HEK293 (cell line): ENCODE data around the gene SIRT1.

ENCODE experiments used
- EGR2 ChIP-seq: fragments of 450-650 bp; formaldehyde crosslinking; IDR thresholded peaks from 2 replicates; pipeline ENCODE4 v1.5.1; 2016; ENCODE audit warnings: low read depth, missing biosample characterization, missing genetic modification characterization
- GLI4 ChIP-seq: fragments of 450-650 bp; formaldehyde crosslinking; IDR thresholded peaks from 2 replicates; pipeline ENCODE4 v1.5.1; 2016; ENCODE audit warnings: missing biosample characterization, missing genetic modification characterization
- GLIS2 ChIP-seq: fragments of 450-650 bp; formaldehyde crosslinking; IDR thresholded peaks from 2 replicates; pipeline ENCODE4 v1.5.1; 2016; ENCODE audit warnings: missing biosample characterization, missing genetic modification characterization
- KLF1 ChIP-seq: fragments of 450-650 bp; formaldehyde crosslinking; IDR thresholded peaks from 2 replicates; pipeline ENCODE4 v1.5.1; 2016; ENCODE audit warnings: missing biosample characterization, missing genetic modification characterization
- KLF7 ChIP-seq: fragments of 450-650 bp; formaldehyde crosslinking; IDR thresholded peaks from 2 replicates; pipeline ENCODE4 v1.5.1; 2016; ENCODE audit warnings: missing biosample characterization, missing genetic modification characterization, borderline replicate concordance
- KLF8 ChIP-seq: fragments of 450-650 bp; formaldehyde crosslinking; IDR thresholded peaks from 2 replicates; pipeline ENCODE4 v1.5.1; 2016; ENCODE audit warnings: missing biosample characterization, missing genetic modification characterization
- PRDM1 ChIP-seq: fragments of 450-650 bp; formaldehyde crosslinking; IDR thresholded peaks from 2 replicates; pipeline ENCODE4; 2016; ENCODE audit warnings: missing biosample characterization, missing genetic modification characterization
- PRDM10 ChIP-seq: fragments of 450-650 bp; formaldehyde crosslinking; IDR thresholded peaks from 2 replicates; pipeline ENCODE4 v1.5.1; 2016; ENCODE audit warnings: missing biosample characterization, missing genetic modification characterization
- SCRT2 ChIP-seq: fragments of 450-650 bp; formaldehyde crosslinking; IDR thresholded peaks from 2 replicates; pipeline ENCODE4 v1.5.1; 2016; ENCODE audit warnings: missing biosample characterization, missing genetic modification characterization
- SETDB1 ChIP-seq: IDR thresholded peaks from one replicate; pipeline ENCODE4 v1.6.1; 2017; ENCODE audit warnings: mild to moderate bottlenecking, low read length, moderate library complexity, mixed read lengths; ENCODE audit not compliant: insufficient read length
- SP7 ChIP-seq: fragments of 450-650 bp; formaldehyde crosslinking; IDR thresholded peaks from 2 replicates; pipeline ENCODE4 v1.5.1; 2016; ENCODE audit warnings: missing biosample characterization, missing genetic modification characterization
- TRIM28 ChIP-seq: IDR thresholded peaks from 2 replicates; pipeline ENCODE4 v1.6.1; 2011; ENCODE audit warnings: low read length, control low read depth, borderline replicate concordance
- TSHZ1 ChIP-seq: fragments of 450-650 bp; formaldehyde crosslinking; IDR thresholded peaks from 2 replicates; pipeline ENCODE4 v1.5.1; 2016; ENCODE audit warnings: missing biosample characterization, missing genetic modification characterization, borderline replicate concordance
- WT1 ChIP-seq: fragments of 450-650 bp; formaldehyde crosslinking; IDR thresholded peaks from 2 replicates; pipeline ENCODE4 v1.5.1; 2016; ENCODE audit warnings: missing biosample characterization, missing genetic modification characterization
- YY1 ChIP-seq: fragments of 450-650 bp; formaldehyde crosslinking; IDR thresholded peaks from 2 replicates; pipeline ENCODE4 v1.5.1; 2018; ENCODE audit warnings: missing biosample characterization, missing genetic modification characterization
- ZBTB17 ChIP-seq: fragments of 450-650 bp; formaldehyde crosslinking; IDR thresholded peaks from 2 replicates; pipeline ENCODE4 v1.5.1; 2016; ENCODE audit warnings: missing biosample characterization, missing genetic modification characterization
- ZEB2 ChIP-seq: fragments of 450-650 bp; formaldehyde crosslinking; IDR thresholded peaks from 2 replicates; pipeline ENCODE4 v1.5.1; 2016; ENCODE audit warnings: missing biosample characterization, missing genetic modification characterization
- ZFP41 ChIP-seq: fragments of 450-650 bp; formaldehyde crosslinking; IDR thresholded peaks from 2 replicates; pipeline ENCODE4 v1.5.1; 2016; ENCODE audit warnings: missing biosample characterization, missing genetic modification characterization, borderline replicate concordance
- ZNF138 ChIP-seq: fragments of 450-650 bp; formaldehyde crosslinking; IDR thresholded peaks from 2 replicates; pipeline ENCODE4 v1.5.1; 2016; ENCODE audit warnings: missing biosample characterization, missing genetic modification characterization, borderline replicate concordance
- ZNF16 ChIP-seq: fragments of 450-650 bp; formaldehyde crosslinking; IDR thresholded peaks from 2 replicates; pipeline ENCODE4 v1.5.1; 2016; ENCODE audit warnings: low read depth, missing biosample characterization, missing genetic modification characterization
- ZNF169 ChIP-seq: fragments of 450-650 bp; formaldehyde crosslinking; IDR thresholded peaks from 2 replicates; pipeline ENCODE4 v1.5.1; 2016; ENCODE audit warnings: missing biosample characterization, missing genetic modification characterization
- ZNF23 ChIP-seq: fragments of 450-650 bp; formaldehyde crosslinking; IDR thresholded peaks from 2 replicates; pipeline ENCODE4 v1.5.1; 2016; ENCODE audit warnings: missing biosample characterization, missing genetic modification characterization, borderline replicate concordance
- ZNF354C ChIP-seq: fragments of 450-650 bp; formaldehyde crosslinking; IDR thresholded peaks from 2 replicates; pipeline ENCODE4 v1.5.1; 2016; ENCODE audit warnings: missing biosample characterization, missing genetic modification characterization, low read depth, borderline replicate concordance
- ZNF391 ChIP-seq: fragments of 450-650 bp; formaldehyde crosslinking; IDR thresholded peaks from 2 replicates; pipeline ENCODE4 v1.5.1; 2016; ENCODE audit warnings: low read depth, missing biosample characterization, missing genetic modification characterization, borderline replicate concordance
- ZNF473 ChIP-seq: fragments of 450-650 bp; formaldehyde crosslinking; IDR thresholded peaks from 2 replicates; pipeline ENCODE4 v1.5.1; 2017; ENCODE audit warnings: missing biosample characterization, missing genetic modification characterization
- ZNF521 ChIP-seq: fragments of 450-650 bp; formaldehyde crosslinking; IDR thresholded peaks from 2 replicates; pipeline ENCODE4 v1.5.1; 2017; ENCODE audit warnings: missing biosample characterization, mild to moderate bottlenecking, missing genetic modification characterization
- ZNF548 ChIP-seq: fragments of 450-650 bp; formaldehyde crosslinking; IDR thresholded peaks from 2 replicates; pipeline ENCODE4 v1.5.1; 2016; ENCODE audit warnings: missing biosample characterization, missing genetic modification characterization
- ZNF561 ChIP-seq: fragments of 450-650 bp; IDR thresholded peaks from 2 replicates; pipeline ENCODE4 v1.5.1; 2018; ENCODE audit warnings: missing biosample characterization, missing genetic modification characterization, borderline replicate concordance
- ZNF580 ChIP-seq: fragments of 450-650 bp; formaldehyde crosslinking; IDR thresholded peaks from 2 replicates; pipeline ENCODE4 v1.5.1; 2016; ENCODE audit warnings: missing biosample characterization, missing genetic modification characterization
- ZNF629 ChIP-seq: fragments of 450-650 bp; formaldehyde crosslinking; IDR thresholded peaks from 2 replicates; pipeline ENCODE4 v1.5.1; 2017; ENCODE audit warnings: missing biosample characterization, missing genetic modification characterization
- ZNF639 ChIP-seq: fragments of 450-650 bp; formaldehyde crosslinking; IDR thresholded peaks from 2 replicates; pipeline ENCODE4 v1.5.1; 2016; ENCODE audit warnings: missing biosample characterization, missing genetic modification characterization
- ZNF660 ChIP-seq: fragments of 450-650 bp; IDR thresholded peaks from 2 replicates; pipeline ENCODE4 v1.5.1; 2018; ENCODE audit warnings: missing biosample characterization, mild to moderate bottlenecking, missing genetic modification characterization
- ZNF76 ChIP-seq: fragments of 450-650 bp; formaldehyde crosslinking; IDR thresholded peaks from 2 replicates; pipeline ENCODE4; 2016; ENCODE audit warnings: low read depth, missing biosample characterization, missing genetic modification characterization, borderline replicate concordance
- ZNF768 ChIP-seq: fragments of 450-650 bp; formaldehyde crosslinking; IDR thresholded peaks from 2 replicates; pipeline ENCODE4 v1.5.1; 2018; ENCODE audit warnings: missing biosample characterization, mild to moderate bottlenecking, missing genetic modification characterization

SIRT1 gene

GRCh38 chr10:67884313-67884841, at the start of gene SIRT1 (continued):
- TF ChIP-seq TSHZ1 (tag by site-specific recombination) (peak; percentile 58; the same call in 1 of the 2 replicates), ZNF548 (tag by site-specific recombination) (no peak), ZNF580 (tag by site-specific recombination) (peak; percentile 26; the same call in 1 of the 2 replicates), ZNF391 (peak; percentile 59; the same call in 1 of the 2 replicates), ZNF639 (tag by site-specific recombination) (peak; percentile 51), PRDM10 (tag by site-specific recombination) (peak; percentile 87), SCRT2 (tag by site-specific recombination) (peak; percentile 99), ZNF660 (tag by site-specific recombination) (0 out of 2 replicates have a peak, but pooled peaks have one; percentile 28), ZNF354C (tag by site-specific recombination) (no peak), KLF1 (tag by site-specific recombination) (peak; percentile 97), ZBTB17 (peak; percentile 88), SETDB1 (no peak), ZNF768 (no peak), ZNF521 (tag by site-specific recombination) (no peak), KLF8 (tag by site-specific recombination) (peak; percentile 99), ZNF16 (tag by site-specific recombination) (no peak), SP7 (peak; percentile 82), WT1 (peak; percentile 63), ZFP41 (tag by site-specific recombination) (no peak), YY1 (tag by site-specific recombination) (peak; percentile 69), ZNF76 (tag by site-specific recombination) (peak; percentile 78; the same call in 1 of the 2 replicates), KLF7 (tag by site-specific recombination) (peak; percentile 95), GLI4 (no peak), ZNF23 (tag by site-specific recombination) (no peak), ZNF629 (peak; percentile 82), EGR2 (tag by site-specific recombination) (peak; percentile 97), GLIS2 (tag by site-specific recombination) (peak; percentile 91), ZEB2 (peak; percentile 81), ZNF169 (tag by site-specific recombination) (no peak), ZNF138 (tag by site-specific recombination) (no peak), TRIM28 (no peak), ZNF473 (no peak), ZNF561 (tag by site-specific recombination) (peak; percentile 59; the same call in 1 of the 2 replicates), PRDM1 (tag by site-specific recombination) (peak; percentile 70)
